Measurements from ENCODE around the gene DHX57. TPM values are rescaled to one million over a fixed set of nuclear protein-coding genes. Genes with fewer than 3 reads are reported as not detected.

Gene DHX57
- total RNA-seq, 1 experiment from 2014 or later: 27.5 TPM

DNA sequence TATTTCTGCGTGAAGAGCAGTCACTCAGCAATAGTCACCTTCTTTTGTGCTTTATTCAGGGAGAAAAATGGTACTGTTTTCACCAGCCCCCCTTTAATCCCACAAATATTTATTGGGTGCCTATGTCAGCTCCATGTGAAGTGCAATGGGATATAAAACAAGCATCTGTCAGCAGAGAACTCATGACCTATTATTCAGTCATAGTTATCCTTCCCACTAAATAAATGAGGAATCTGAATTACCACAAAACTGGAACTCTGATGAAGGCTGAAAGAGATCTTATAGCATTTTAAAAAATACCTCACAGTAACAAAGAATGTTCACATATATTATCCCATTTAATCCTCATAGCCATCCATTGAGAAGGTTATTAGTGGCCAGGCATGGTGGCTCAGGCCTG, 45.8 kb downstream of the DHX57 start:
- Histone ChIP-seq H3K79me1 (ENCODE audit: insufficient read depth, low read depth, low read length, poor library complexity, severe bottlenecking) (no peaks in the 10 kb centered on the region), H3K27ac (ENCODE audit: insufficient read length, low read depth, low read length) (no peak overlapping the region), H3T11ph (ENCODE audit: low read length) (no peak overlapping the region), H2AFZ (ENCODE audit: low read length) (no peak overlapping the region), H3K4me1 (ENCODE audit: insufficient read depth, low read length) (no peaks in the 10 kb centered on the region), H2BK5ac (ENCODE audit: insufficient read length, low read length) (no peak overlapping the region), H4K5ac (ENCODE audit: insufficient read length, low read depth, low read length) (no peak overlapping the region), H3K23me2 (ENCODE audit: insufficient read length, low read depth, low read length, poor library complexity, severe bottlenecking) (no peaks in the 10 kb centered on the region), H2BK15ac (ENCODE audit: low read depth, low read length) (no peak overlapping the region), H3K27me3 (ENCODE audit: insufficient read depth, low read length) (no peaks in the 10 kb centered on the region), H3K9me3 (ENCODE audit: control insufficient read depth, low read depth, low read length) (no peaks in the 10 kb centered on the region), H2BK120ac (ENCODE audit: low read depth, low read length, poor library complexity, severe bottlenecking) (no peak overlapping the region), H3K4ac (ENCODE audit: low read depth, low read length) (no peak overlapping the region), H3K18ac (ENCODE audit: insufficient read length, low read depth, low read length) (no peak overlapping the region), H4K20me1 (ENCODE audit: control insufficient read depth, insufficient read depth, insufficient read length) (no peaks in the 10 kb centered on the region), H3K56ac (ENCODE audit: insufficient read length, low read depth, low read length) (no peak overlapping the region), H3K79me2 (ENCODE audit: insufficient read depth, low read length) (no peaks in the 10 kb centered on the region), H2AK5ac (ENCODE audit: insufficient read length, low read length) (no peak overlapping the region), H3K9ac (ENCODE audit: extremely low read depth, insufficient read length, low read length) (no peak overlapping the region), H3K23ac (ENCODE audit: insufficient read length, low read depth, low read length) (no peak overlapping the region), H3K14ac (ENCODE audit: insufficient read depth, low read length) (no peak overlapping the region), H4K91ac (ENCODE audit: insufficient read length, low read depth, low read length) (no peak overlapping the region), H4K8ac (replicated peaks; ENCODE audit: insufficient read length, low read depth, low read length) (no peak overlapping the region), H2BK20ac (ENCODE audit: low read depth, low read length, poor library complexity, severe bottlenecking) (no peak overlapping the region), H3K4me2 (ENCODE audit: insufficient read depth, insufficient read length, low read length) (no peak overlapping the region), H2BK12ac (ENCODE audit: insufficient read length, low read depth, low read length) (no peak overlapping the region)
- DNase-seq: no peak
- Mint-ChIP-seq H3K4me1 (peaks cover 6 to 8% of the 10 kb centered on the region in 2 experiments; a peak in 2 of 4 replicates), H3K36me3 (ENCODE audit: insufficient read depth in 1 of 3, low read depth in 3 of 3) (peaks cover 2 to 38% (median 24%) of the 10 kb centered on the region in 3 experiments; a peak in 5 of 7 replicates), H3K27me3 (ENCODE audit: low read depth) (no peaks in the 10 kb centered on the region), H3K9me3 (no peaks in the 10 kb centered on the region), H3K27ac (no peak overlapping the region), H3K4me3 (no peak overlapping the region)
- no CpG with 5 or more reads among the region's 1 CpG for WGBS (ENCODE audit: extremely low coverage, insufficient read length, low lambda C conversion rate)
- TF ChIP-seq CTCF (conservative IDR thresholded peaks at IDR 0.05): no peak

All from H9 (cell line).